GM23338 (cell line): ENCODE data around the gene SIL1. TPM values are rescaled to one million over a fixed set of nuclear protein-coding genes. Genes with fewer than 3 reads are reported as not detected.

Source experiments
- ATAC-seq: fragments of 200-7000 bp; cut with Tn5 transposase; 3 replicates; pipeline ENCODE4 v1.9.1; 2020
- DNase-seq: peaks from one replicate; pipeline ENCODE4 v3.0.0-alpha.2; 2015; ENCODE audit warnings: low spot score
- H2AFZ ChIP-seq: fragments of 200-600 bp; sonication (generic); 2 replicates; pipeline ENCODE4 v1.8.0; 2016; ENCODE audit warnings: antibody characterized with exemption, mild to moderate bottlenecking, moderate library complexity
- H3F3A ChIP-seq: fragments of 200-600 bp; sonication (generic); replicated peaks from 2 replicates; pipeline ENCODE4 v1.8.0; 2017; ENCODE audit warnings: antibody characterized with exemption, mixed run types, low read depth
- H3K27ac ChIP-seq: fragments of 200-600 bp; sonication (generic); 2 replicates; pipeline ENCODE4 v1.6.1; 2016; ENCODE audit warnings: low read depth
- H3K27me3 ChIP-seq: fragments of 200-600 bp; sonication (generic); 2 replicates; pipeline ENCODE4 v1.8.0; 2016; ENCODE audit warnings: mild to moderate bottlenecking, mixed run types, moderate library complexity; ENCODE audit not compliant: insufficient read depth
- H3K36me3 ChIP-seq: fragments of 200-600 bp; sonication (generic); 2 replicates; pipeline ENCODE4 v1.8.0; 2016; ENCODE audit warnings: mild to moderate bottlenecking; ENCODE audit not compliant: insufficient read depth
- H3K4me1 ChIP-seq: fragments of 200-600 bp; sonication (generic); 2 replicates; pipeline ENCODE4 v1.8.0; 2016; ENCODE audit warnings: mild to moderate bottlenecking, moderate library complexity; ENCODE audit not compliant: insufficient read depth
- H3K4me2 ChIP-seq: fragments of 200-600 bp; sonication (generic); 2 replicates; pipeline ENCODE4 v1.7.1; 2017; ENCODE audit warnings: mixed run types
- H3K4me3 ChIP-seq: fragments of 200-600 bp; sonication (generic); 2 replicates; pipeline ENCODE4 v1.6.1; 2016; ENCODE audit warnings: mixed run types
- H3K79me2 ChIP-seq: fragments of 200-600 bp; sonication (generic); replicated peaks from 2 replicates; pipeline ENCODE4 v1.8.0; 2017; ENCODE audit warnings: mild to moderate bottlenecking; ENCODE audit not compliant: insufficient read depth
- H3K9me2 ChIP-seq: fragments of 200-600 bp; sonication (generic); 2 replicates; pipeline ENCODE4 v1.8.0; 2017; ENCODE audit not compliant: insufficient read depth
- H4K20me1 ChIP-seq: fragments of 200-600 bp; sonication (generic); replicated peaks from 2 replicates; pipeline ENCODE4 v1.8.0; 2017; ENCODE audit warnings: mild to moderate bottlenecking; ENCODE audit not compliant: insufficient read depth
- H3K27ac Mint-ChIP-seq: 2 replicates; pipeline ENCODE4 v1.8.0; 2020; ENCODE audit warnings: inconsistent platforms, mild to moderate bottlenecking, moderate library complexity, mixed read lengths
- H3K27me3 Mint-ChIP-seq: 3 replicates; pipeline ENCODE4 v1.8.0; 2022; ENCODE audit warnings: low read depth, mild to moderate bottlenecking, moderate library complexity, mixed read lengths, inconsistent platforms; ENCODE audit not compliant: insufficient read depth, poor library complexity
- H3K36me3 Mint-ChIP-seq: 3 replicates; pipeline ENCODE4 v1.8.0; 2021; ENCODE audit warnings: low read depth, mild to moderate bottlenecking, inconsistent platforms, moderate library complexity, mixed read lengths
- H3K4me1 Mint-ChIP-seq: 3 replicates; pipeline ENCODE4 v1.8.0; 2020; ENCODE audit warnings: mild to moderate bottlenecking, inconsistent platforms, mixed read lengths
- H3K4me3 Mint-ChIP-seq: 3 replicates; pipeline ENCODE4 v1.8.0; 2021; ENCODE audit warnings: moderate library complexity, mild to moderate bottlenecking, inconsistent platforms, mixed read lengths
- H3K9me3 Mint-ChIP-seq: 3 replicates; pipeline ENCODE4 v1.8.0; 2020; ENCODE audit warnings: moderate library complexity, mild to moderate bottlenecking, inconsistent platforms, mixed read lengths
- CREB1 ChIP-seq: fragments of 250-450 bp; sonication (Bioruptor Pico); IDR thresholded peaks from 2 replicates; pipeline ENCODE4 v1.5.0; 2020; ENCODE audit warnings: low read depth, mild to moderate bottlenecking, moderate library complexity
- CTCF ChIP-seq, 2 experiments: fragments of 200-600 bp in 1 of 2; sonication (generic) in 1 of 2; conservative IDR thresholded peaks; 2 replicates each; pipeline versions ENCODE4 v1.5.1 to v1.6.1; 2016 to 2017; ENCODE audit warnings: antibody characterized with exemption in 2 of 2, low read depth in 2 of 2, mild to moderate bottlenecking in 2 of 2, moderate library complexity in 1 of 2
- ETS1 ChIP-seq: IDR thresholded peaks from 2 replicates; pipeline ENCODE4 v1.6.1; 2016; ENCODE audit warnings: antibody characterized with exemption
- EZH2 ChIP-seq: fragments of 200-600 bp; sonication (generic); IDR thresholded peaks from one replicate; pipeline ENCODE4 v1.8.0; 2017; ENCODE audit warnings: antibody characterized with exemption, mild to moderate bottlenecking, low read depth; ENCODE audit not compliant: unreplicated experiment
- EZH2phosphoT487 ChIP-seq: fragments of 200-600 bp; sonication (generic); IDR thresholded peaks from one replicate; pipeline ENCODE4 v1.8.1; 2018; ENCODE audit warnings: antibody characterized with exemption; ENCODE audit not compliant: unreplicated experiment
- JUNB ChIP-seq: IDR thresholded peaks from one replicate; pipeline ENCODE4 v1.6.1; 2016; ENCODE audit warnings: antibody characterized with exemption; ENCODE audit not compliant: unreplicated experiment
- NANOG ChIP-seq: IDR thresholded peaks from 2 replicates; pipeline ENCODE4 v1.6.1; 2016; ENCODE audit warnings: antibody characterized with exemption, borderline replicate concordance
- POLR2AphosphoS5 ChIP-seq: IDR thresholded peaks from 2 replicates; pipeline ENCODE4 v1.6.1; 2016; ENCODE audit warnings: antibody characterized with exemption, low read depth
- STAT1 ChIP-seq: IDR thresholded peaks from one replicate; pipeline ENCODE4 v1.6.1; 2016; ENCODE audit warnings: antibody characterized with exemption; ENCODE audit not compliant: unreplicated experiment
- ZNF114 ChIP-seq: fragments of 250-450 bp; sonication (Bioruptor Pico); IDR thresholded peaks from 2 replicates; pipeline ENCODE4 v1.5.0; 2020; ENCODE audit warnings: mild to moderate bottlenecking, moderate library complexity
- ZNF331 ChIP-seq: fragments of 250-450 bp; sonication (Bioruptor Pico); IDR thresholded peaks from 2 replicates; pipeline ENCODE4 v1.5.0; 2020; ENCODE audit warnings: low read depth, mild to moderate bottlenecking, moderate library complexity
- ZNF462 ChIP-seq: fragments of 250-450 bp; sonication (Bioruptor Pico); IDR thresholded peaks from 2 replicates; pipeline ENCODE4 v1.5.0; 2020; ENCODE audit warnings: mild to moderate bottlenecking, moderate library complexity
- polyA plus RNA-seq: library from polyadenylated mRNA; unstranded; fragments of >200 nt; fragmentation: Nextera tagmentation; extraction: Ambion mirVana; gene quantifications from 2 replicates; pipeline ENCODE4 v1.2.1, GENCODE V29; 2016
- total RNA-seq: library from RNA; depleted of rRNA; stranded (reverse); fragments of >200 nt; shearing (Covaris generic); gene quantifications from 2 replicates; pipeline ENCODE4 v1.2.3, GENCODE V29; 2014

The SIL1 gene
- total and polyA plus RNA-seq, 2 experiments from 2014 or later: 5.5 to 5.9 TPM

GRCh38 chr5:139050432-139050831 lies 147.7 kb downstream of the SIL1 start (continued):
- no peak for TF ChIP-seq ZNF462
- no peak for TF ChIP-seq ZNF114 (CRISPR knock-in tag)
- no peak for TF ChIP-seq STAT1
- no peak for TF ChIP-seq EZH2phosphoT487
- no peak for TF ChIP-seq NANOG
- TF ChIP-seq CTCF (conservative IDR thresholded peaks at IDR 0.05; ENCODE audit: low read depth in 2 of 2): no peak
- no peak for TF ChIP-seq ZNF331 (CRISPR knock-in tag)
- TF ChIP-seq JUNB: no peak

GRCh38 chr5:139049780-139050179 lies 148.4 kb downstream of the SIL1 start:
- H3K27ac ChIP-seq: no peak overlapping the region
- H4K20me1 ChIP-seq: no peaks in the 10 kb centered on the region
- H3K36me3 Mint-ChIP-seq: peaks cover 3% of the 10 kb centered on the region
- no peak overlapping the region for H3K4me2 ChIP-seq
- H3K9me2 ChIP-seq: no peaks in the 10 kb centered on the region; the same call in none of the 2 replicates
- no peaks in the 10 kb centered on the region for H3K36me3 ChIP-seq
- peaks cover 28% of the 10 kb centered on the region for H3K4me1 Mint-ChIP-seq
- no peak overlapping the region for H3K27ac Mint-ChIP-seq
- H3K4me3 Mint-ChIP-seq: no peak overlapping the region
- no peaks in the 10 kb centered on the region for H3F3A ChIP-seq
- no peak overlapping the region; the same call in 1 of the 2 replicates for H2AFZ ChIP-seq
- H3K4me1 ChIP-seq: peaks cover 29% of the 10 kb centered on the region
- no peaks in the 10 kb centered on the region for H3K27me3 ChIP-seq
- H3K79me2 ChIP-seq: no peaks in the 10 kb centered on the region
- peaks cover 3% of the 10 kb centered on the region for H3K9me3 Mint-ChIP-seq
- ATAC-seq (no peak), DNase-seq (no peak)
- no peak overlapping the region for H3K4me3 ChIP-seq
- peaks cover 6% of the 10 kb centered on the region for H3K27me3 Mint-ChIP-seq
- TF ChIP-seq STAT1: no peak
- no peak for TF ChIP-seq POLR2AphosphoS5
- no peak for TF ChIP-seq CREB1 (CRISPR knock-in tag)
- no peak for TF ChIP-seq ZNF114 (CRISPR knock-in tag)
- no peak for TF ChIP-seq EZH2
- TF ChIP-seq ZNF331 (CRISPR knock-in tag): no peak
- TF ChIP-seq NANOG: no peak
- no peak for TF ChIP-seq ETS1
- TF ChIP-seq EZH2phosphoT487: no peak
